Stimulated activated CD8-positive, alpha-beta memory T cell treated with anti-CD3 and anti-CD28 coated beads, Interleukin-4, amount 100 ng/mL, for 48 hours (primary cell): ENCODE data around the gene DTNBP1.
"Not testable (repeated sequence)": the region's sequence is repeated elsewhere in the genome, so short reads cannot be mapped to it uniquely, and the experiment has no call there.

Source experiments
- DNase-seq: peaks from one replicate; pipeline ENCODE4 v3.0.0-alpha.2; 2020

The DTNBP1 gene

DNA sequence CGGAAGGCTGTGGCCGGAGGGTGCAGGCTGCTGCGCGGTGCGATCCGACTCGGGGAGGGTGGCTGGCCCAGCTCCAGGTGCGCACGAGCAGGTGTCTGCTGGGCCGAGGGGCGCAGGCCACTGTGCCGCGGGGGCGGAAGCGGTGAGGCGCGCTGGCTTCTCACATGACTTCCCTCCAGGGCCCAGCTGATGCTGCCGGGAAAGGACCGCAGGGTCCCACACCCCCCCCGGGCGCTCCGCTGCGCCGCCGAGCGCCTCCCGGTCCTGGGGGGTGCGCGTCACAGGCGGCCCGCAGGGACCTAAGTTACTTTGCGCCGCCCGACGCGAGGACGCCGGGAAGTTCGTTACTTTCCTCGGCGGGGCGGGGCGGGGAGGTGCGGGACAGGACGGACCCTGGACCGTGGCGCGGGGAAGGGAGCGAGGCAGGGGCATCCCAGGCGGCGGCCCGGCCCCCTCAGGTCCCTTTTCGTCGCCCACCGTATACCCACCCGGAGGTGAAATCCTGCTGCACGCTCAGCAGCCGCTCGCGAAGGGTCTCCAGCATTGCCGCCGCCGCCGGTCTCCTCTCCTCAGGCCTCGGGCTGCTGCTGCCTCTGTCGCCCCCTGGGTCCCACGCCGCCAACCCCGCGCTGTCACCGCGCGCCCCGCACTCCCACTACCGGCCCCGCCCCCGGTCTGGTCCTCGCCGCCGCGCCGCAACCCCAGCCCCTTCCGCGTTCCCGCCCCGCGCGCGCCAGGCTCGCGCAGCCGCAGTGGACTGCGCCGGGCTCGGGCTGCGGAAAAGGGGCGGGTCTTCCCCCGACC is at the start of gene DTNBP1:
Gene DTNBP1, minus strand, starts transcription at position 703 of the 804 bp plus-strand sequence. Its CDS starts 159 bp downstream, at position 544.
- DNase-seq, result peak; percentile 89

GRCh38 chr6:15709651-15710269 is 46.9 kb upstream of the DTNBP1 start:
- DNase-seq, result no peak

- DNase-seq, result no peak
Observed at GRCh38 chr6:15708231-15708630, 45.4 kb upstream of the DTNBP1 start.

GRCh38 chr6:15705981-15706380 is 43.2 kb upstream of the DTNBP1 start:
- DNase-seq, result no peak

GRCh38 chr6:15698471-15698870 is 35.6 kb upstream of the DTNBP1 start:
- no peak for DNase-seq

DNA sequence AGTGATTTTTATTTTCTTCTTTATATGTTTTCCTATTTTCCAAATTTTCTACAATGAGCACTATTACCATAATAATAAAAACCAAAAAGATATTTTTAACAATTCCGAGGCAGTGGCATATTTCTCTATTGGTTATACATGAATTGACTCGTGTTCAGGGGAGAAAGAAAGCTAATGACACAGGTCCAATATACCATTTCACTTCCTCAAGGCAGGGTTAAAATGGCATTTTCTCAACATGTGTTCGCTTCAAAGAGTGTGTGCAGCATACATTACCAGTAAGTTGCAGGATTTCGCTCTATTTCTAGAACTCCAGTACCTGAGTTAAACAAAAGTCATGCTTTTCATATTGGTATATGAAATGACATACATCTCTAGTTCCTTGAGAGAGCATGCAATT is 35.1 kb upstream of the DTNBP1 start:
- no peak for DNase-seq

DNA sequence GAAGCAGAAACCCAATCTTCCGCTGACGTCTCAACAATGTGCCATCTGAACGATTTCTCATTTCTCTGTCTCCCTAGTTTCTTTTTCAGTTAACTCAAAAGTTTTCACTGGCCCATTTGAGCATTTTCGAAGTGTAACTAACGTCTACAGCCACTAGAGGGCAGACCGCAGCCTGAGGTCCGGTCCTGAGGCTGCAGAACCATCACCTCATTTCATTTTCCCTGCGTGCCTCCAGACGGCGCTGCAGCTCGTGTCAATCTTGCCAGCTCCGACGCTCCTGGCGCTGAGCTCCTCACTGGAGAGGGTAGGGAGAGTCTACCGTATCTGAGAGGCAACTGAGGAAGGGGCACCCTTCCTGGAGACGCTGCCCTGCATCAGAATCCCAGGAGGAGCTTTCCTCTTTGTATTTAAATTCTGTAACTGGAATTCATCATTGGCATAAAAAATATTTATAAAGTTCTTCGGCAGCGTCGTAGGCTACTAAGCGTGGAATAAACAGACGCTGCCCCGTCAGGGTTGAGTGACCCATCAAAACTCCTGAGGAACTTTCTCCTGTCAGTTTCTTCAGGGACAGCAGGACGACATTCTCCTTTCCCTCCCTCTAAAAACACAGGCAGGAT is 28.5 kb upstream of the DTNBP1 start:
- peak; percentile 82 for DNase-seq

GRCh38 chr6:15690510-15690909 is 27.7 kb upstream of the DTNBP1 start:
- DNase-seq, result no peak

GRCh38 chr6:15689586-15690482 is 27.0 kb upstream of the DTNBP1 start:
- DNase-seq, result no peak

GRCh38 chr6:15685619-15686018 is 22.8 kb upstream of the DTNBP1 start:
- no peak for DNase-seq

DNA sequence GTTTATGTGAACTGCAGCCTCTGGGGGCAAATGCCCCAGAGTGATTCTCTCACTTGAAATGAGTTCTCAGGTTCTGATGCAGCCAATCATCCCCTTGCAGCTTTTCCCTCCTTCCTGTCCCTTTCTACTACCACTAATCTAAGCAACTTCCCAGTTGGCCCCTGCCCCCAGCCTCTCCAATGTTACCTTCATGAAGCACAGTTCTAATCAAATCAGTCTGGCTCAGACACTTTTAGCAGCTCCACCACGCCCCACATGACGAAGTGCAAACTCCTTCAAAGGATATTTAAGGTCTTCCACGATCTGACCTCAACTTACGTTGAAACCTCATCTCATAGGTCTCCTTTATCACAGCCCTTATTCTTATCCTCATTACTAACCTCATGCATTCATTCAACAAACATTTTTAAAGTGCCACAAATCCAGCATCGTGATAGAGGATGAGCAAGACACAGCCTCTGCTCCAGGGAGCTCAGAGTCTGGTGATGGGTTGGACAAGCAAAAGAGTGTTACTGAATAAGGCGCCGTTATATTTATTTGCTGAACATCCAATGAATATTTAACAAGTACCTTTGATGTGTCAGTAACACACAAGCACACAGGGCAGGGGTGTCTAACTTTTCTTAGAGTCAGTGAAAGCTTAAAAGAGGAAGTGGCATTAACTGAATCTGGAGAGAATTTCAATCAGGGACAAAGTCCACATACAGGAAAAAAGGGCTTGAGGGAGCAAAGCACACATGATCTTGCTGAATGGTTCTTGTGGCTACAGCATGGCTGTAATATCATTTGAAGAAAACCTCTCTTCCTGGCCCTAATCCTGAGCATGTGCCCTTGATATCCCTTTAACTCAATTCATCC is 20.4 kb upstream of the DTNBP1 start:
- DNase-seq, result no peak

DNA sequence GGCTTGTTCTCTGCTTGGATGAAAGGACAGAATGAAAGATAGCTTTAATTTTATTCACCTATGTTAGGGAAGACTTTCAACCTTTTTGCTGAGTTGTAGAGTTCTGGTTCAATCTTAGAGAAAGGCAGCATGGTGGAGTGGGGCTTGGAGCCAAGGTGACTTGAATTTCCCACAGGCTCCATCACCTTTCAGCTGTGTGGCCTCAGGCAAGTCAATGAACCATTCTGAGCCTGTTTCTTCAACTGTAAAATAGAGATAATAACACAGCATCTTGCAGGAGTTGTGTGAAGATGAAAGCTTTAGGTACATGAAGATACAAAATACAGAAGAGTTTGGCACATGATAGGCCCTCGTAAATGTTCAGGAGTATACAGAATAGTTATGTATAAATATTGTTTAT is 19.1 kb upstream of the DTNBP1 start:
- no peak for DNase-seq

DNA sequence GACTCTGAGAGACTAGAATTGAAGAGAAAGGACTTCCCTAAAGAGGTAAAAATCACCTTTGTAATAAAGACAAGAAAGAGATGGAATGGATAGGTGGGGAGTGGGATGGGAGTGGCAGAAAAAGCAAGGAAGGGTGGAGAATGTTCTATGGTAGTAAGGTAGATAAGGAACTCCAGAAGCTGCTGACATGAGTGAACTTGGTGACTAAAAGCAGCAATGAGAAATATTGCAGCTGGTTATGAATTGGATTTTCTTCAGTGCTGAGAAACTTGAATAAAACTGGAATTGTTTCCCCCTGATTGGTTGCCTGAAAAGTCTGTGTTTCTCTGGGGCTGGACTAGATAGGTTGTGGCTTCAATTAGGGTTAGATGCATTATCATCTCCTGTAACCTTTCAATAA is 15.7 kb upstream of the DTNBP1 start:
- no peak for DNase-seq

DNA sequence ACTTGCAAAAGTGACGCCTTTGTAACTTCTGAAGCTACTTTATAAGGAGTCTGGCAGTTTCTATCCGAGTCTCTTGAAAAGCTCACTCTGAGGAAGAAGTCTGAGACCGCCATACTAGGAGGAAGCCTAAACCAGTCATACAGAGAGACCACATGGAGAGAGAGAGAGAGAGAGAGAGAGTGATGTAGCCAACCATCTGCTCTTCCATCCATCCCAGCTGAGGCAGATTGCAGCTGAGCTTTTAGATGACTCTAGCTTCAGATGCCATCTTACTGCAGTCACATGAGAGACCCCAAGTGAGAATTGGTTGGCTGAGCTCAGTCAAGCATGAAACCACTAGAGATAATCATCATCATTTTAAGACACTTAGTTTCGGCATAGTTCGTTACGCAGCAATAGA is 15.0 kb upstream of the DTNBP1 start:
- no peak for DNase-seq

GRCh38 chr6:15675536-15676220 is 12.8 kb upstream of the DTNBP1 start:
- no peak for DNase-seq

- no peak for DNase-seq
Observed at GRCh38 chr6:15674690-15675386, 12.0 kb upstream of the DTNBP1 start.

GRCh38 chr6:15673666-15674065 is 10.8 kb upstream of the DTNBP1 start:
- DNase-seq, result no peak

- no peak for DNase-seq
Observed at GRCh38 chr6:15672818-15673217, 10.0 kb upstream of the DTNBP1 start.

DNA sequence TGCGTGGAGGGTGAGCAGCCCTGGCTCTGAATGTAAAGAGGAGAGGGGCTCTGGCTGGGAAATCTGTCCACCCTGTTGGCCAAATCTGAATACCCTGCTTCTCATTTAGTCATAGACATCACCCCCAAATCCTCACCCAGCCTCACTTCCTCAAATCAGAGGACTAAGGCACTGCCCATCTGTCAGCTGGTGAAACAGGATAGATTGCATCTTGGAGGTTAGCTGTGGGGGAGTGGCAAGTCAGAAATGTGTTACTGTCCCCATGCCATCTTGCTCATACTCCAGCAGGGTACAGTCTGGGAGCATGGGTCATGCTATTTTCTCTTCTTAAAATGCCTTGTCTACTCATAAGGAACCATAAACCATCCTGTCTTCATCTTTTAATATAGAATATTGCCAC is 9.5 kb upstream of the DTNBP1 start:
- DNase-seq, result no peak

GRCh38 chr6:15668918-15669317 is 6.1 kb upstream of the DTNBP1 start:
- no peak for DNase-seq

DNA sequence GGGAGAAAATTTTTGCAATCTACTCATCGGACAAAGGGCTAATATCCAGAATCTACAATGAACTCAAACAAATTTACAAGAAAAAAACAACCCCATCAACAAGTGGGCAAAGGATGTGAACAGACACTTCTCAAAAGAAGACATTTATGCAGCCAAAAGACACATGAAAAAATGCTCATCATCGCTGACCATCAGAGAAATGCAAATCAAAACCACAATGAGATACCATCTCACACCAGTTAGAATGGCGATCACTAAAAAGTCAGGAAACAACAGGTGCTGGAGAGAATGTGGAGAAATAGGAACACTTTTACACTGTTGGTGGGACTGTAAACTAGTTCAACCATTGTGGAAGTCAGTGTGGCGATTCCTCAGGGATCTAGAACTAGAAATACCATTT is 4.1 kb upstream of the DTNBP1 start:
- DNase-seq, result not testable (repeated sequence)
